Astrocyte (in vitro differentiated cells and primary cell): Measurements from ENCODE around the gene LYSMD2. TPM values are rescaled to one million over a fixed set of nuclear protein-coding genes. Genes with fewer than 3 reads are reported as not detected.

Experiments
- DNase-seq: peaks from one replicate; pipeline ENCODE4 v3.0.0-alpha.2; 2010; ENCODE audit warnings: low read depth
- FAIRE-seq: peaks from 2 replicates; lab custom pipeline; 2011; peaks lifted over from hg19 to GRCh38; lab: Jason Lieb, UNC
- H2AFZ ChIP-seq: 2 replicates; pipeline ENCODE4 v1.6.0; 2012; ENCODE audit warnings: low read depth, low read length, inconsistent platforms
- H3K27ac ChIP-seq: 2 replicates; pipeline ENCODE4 v1.5.1; 2011; ENCODE audit warnings: low read depth, low read length, inconsistent platforms
- H3K27me3 ChIP-seq: 2 replicates; pipeline ENCODE4 v1.6.0; 2011; ENCODE audit warnings: low read length, inconsistent platforms; ENCODE audit not compliant: insufficient read depth
- H3K36me3 ChIP-seq: 2 replicates; pipeline ENCODE4 v1.5.1; 2011; ENCODE audit warnings: low read length, inconsistent platforms; ENCODE audit not compliant: insufficient read depth
- H3K4me1 ChIP-seq: 2 replicates; pipeline ENCODE4 v1.5.1; 2011; ENCODE audit warnings: low read length, inconsistent platforms; ENCODE audit not compliant: insufficient read depth
- H3K4me2 ChIP-seq: 2 replicates; pipeline ENCODE4 v1.6.0; 2012; ENCODE audit warnings: low read length, inconsistent platforms
- H3K4me3 ChIP-seq: 2 replicates; pipeline ENCODE4 v1.5.1; 2011; ENCODE audit warnings: low read depth, mild to moderate bottlenecking, low read length, inconsistent platforms; ENCODE audit not compliant: insufficient read depth
- H3K79me2 ChIP-seq: 2 replicates; pipeline ENCODE4 v1.6.0; 2012; ENCODE audit warnings: mild to moderate bottlenecking, low read length, inconsistent platforms; ENCODE audit not compliant: insufficient read depth
- H3K9ac ChIP-seq: 2 replicates; pipeline ENCODE4 v1.6.0; 2012; ENCODE audit warnings: mild to moderate bottlenecking, low read length, inconsistent platforms
- H3K9me3 ChIP-seq: 2 replicates; pipeline ENCODE4 v1.5.1; 2012; ENCODE audit warnings: low read depth, mild to moderate bottlenecking, low read length, inconsistent platforms; ENCODE audit not compliant: insufficient read depth
- H4K20me1 ChIP-seq: 2 replicates; pipeline ENCODE4 v1.6.0; 2012; ENCODE audit warnings: low read length, inconsistent platforms; ENCODE audit not compliant: insufficient read depth
- H3K27ac Mint-ChIP-seq: one replicate; pipeline ENCODE4 v1.8.0; 2021; ENCODE audit warnings: mild to moderate bottlenecking, mixed read lengths; ENCODE audit not compliant: unreplicated experiment
- H3K27me3 Mint-ChIP-seq: one replicate; pipeline ENCODE4 v1.8.0; 2021; ENCODE audit warnings: low read depth, mixed read lengths; ENCODE audit not compliant: unreplicated experiment
- H3K36me3 Mint-ChIP-seq: one replicate; pipeline ENCODE4 v1.8.0; 2021; ENCODE audit warnings: low read depth, mixed read lengths; ENCODE audit not compliant: unreplicated experiment
- H3K4me1 Mint-ChIP-seq: one replicate; pipeline ENCODE4 v1.8.0; 2021; ENCODE audit warnings: low read depth, mixed read lengths; ENCODE audit not compliant: unreplicated experiment
- H3K4me3 Mint-ChIP-seq: one replicate; pipeline ENCODE4 v1.8.0; 2021; ENCODE audit warnings: mild to moderate bottlenecking, moderate library complexity, mixed read lengths; ENCODE audit not compliant: unreplicated experiment
- H3K9me3 Mint-ChIP-seq: one replicate; pipeline ENCODE4 v1.8.0; 2021; ENCODE audit warnings: mild to moderate bottlenecking, mixed read lengths; ENCODE audit not compliant: unreplicated experiment
- CTCF ChIP-seq: IDR thresholded peaks from 2 replicates; pipeline ENCODE4 v1.5.1; 2011; ENCODE audit warnings: low read depth, mild to moderate bottlenecking, inconsistent platforms, low read length, moderate library complexity; ENCODE audit not compliant: insufficient read depth
- EZH2 ChIP-seq: IDR thresholded peaks from 2 replicates; pipeline ENCODE4 v1.6.1; 2012; ENCODE audit warnings: mild to moderate bottlenecking, low read length, inconsistent platforms; ENCODE audit not compliant: insufficient read depth
- total RNA-seq: library from RNA; stranded (reverse); gene quantifications from 2 replicates; pipeline ENCODE4 v1.2.1, GENCODE V29; 2021

LYSMD2 gene
- total RNA-seq, 1 donor from 2014 or later: 3.4 TPM

- peaks cover 7% of the 10 kb centered on the region for H3K36me3 Mint-ChIP-seq
- no peaks in the 10 kb centered on the region for H3K27me3 ChIP-seq
- no peak overlapping the region for H3K4me2 ChIP-seq
- H3K9me3 ChIP-seq: no peaks in the 10 kb centered on the region
- FAIRE-seq (no peak), DNase-seq (no peak)
- no peaks in the 10 kb centered on the region for H3K4me1 ChIP-seq
- peaks cover 2% of the 10 kb centered on the region for H3K9me3 Mint-ChIP-seq
- no peak overlapping the region for H3K9ac ChIP-seq
- H4K20me1 ChIP-seq: no peaks in the 10 kb centered on the region
- no peaks in the 10 kb centered on the region for H3K27me3 Mint-ChIP-seq
- no peak overlapping the region for H3K4me3 ChIP-seq
- H3K4me3 Mint-ChIP-seq: no peak overlapping the region
- no peak overlapping the region for H2AFZ ChIP-seq
- H3K27ac ChIP-seq: no peak overlapping the region
- no peaks in the 10 kb centered on the region for H3K4me1 Mint-ChIP-seq
- no peaks in the 10 kb centered on the region for H3K36me3 ChIP-seq
- no peak overlapping the region for H3K27ac Mint-ChIP-seq
- TF ChIP-seq CTCF (no peak), EZH2 (no peak)
- H3K79me2 ChIP-seq: no peaks in the 10 kb centered on the region
These were observed 28.9 kb upstream of the LYSMD2 start for GRCh38 chr15:51766341-51766740.

GRCh38 chr15:51765751-51766150, 28.3 kb upstream of the LYSMD2 start:
- no peak for TF ChIP-seq CTCF
- no peak for TF ChIP-seq EZH2
- Histone ChIP-seq H3K4me1 (no peaks in the 10 kb centered on the region), H3K27ac (no peak overlapping the region), H4K20me1 (no peaks in the 10 kb centered on the region), H3K27me3 (no peaks in the 10 kb centered on the region), H2AFZ (no peak overlapping the region), H3K4me3 (no peak overlapping the region), H3K9ac (no peak overlapping the region), H3K79me2 (no peaks in the 10 kb centered on the region), H3K9me3 (no peaks in the 10 kb centered on the region), H3K36me3 (no peaks in the 10 kb centered on the region), H3K4me2 (no peak overlapping the region)
- H3K27me3 Mint-ChIP-seq: no peaks in the 10 kb centered on the region
- H3K4me3 Mint-ChIP-seq: no peak overlapping the region
- H3K27ac Mint-ChIP-seq: no peak overlapping the region
- H3K4me1 Mint-ChIP-seq: no peaks in the 10 kb centered on the region
- H3K36me3 Mint-ChIP-seq: peaks cover 7% of the 10 kb centered on the region
- DNase-seq: no peak
- peaks cover 2% of the 10 kb centered on the region for H3K9me3 Mint-ChIP-seq
- no peak for FAIRE-seq

- Histone ChIP-seq H3K4me1 (peaks cover 12% of the 10 kb centered on the region), H3K36me3 (no peaks in the 10 kb centered on the region), H3K9ac (no peak overlapping the region), H3K79me2 (no peaks in the 10 kb centered on the region), H3K27ac (no peak overlapping the region), H3K4me3 (no peak overlapping the region), H3K27me3 (no peaks in the 10 kb centered on the region), H3K9me3 (no peaks in the 10 kb centered on the region), H3K4me2 (no peak overlapping the region), H4K20me1 (peaks cover 8% of the 10 kb centered on the region), H2AFZ (no peak overlapping the region)
- FAIRE-seq (no peak), DNase-seq (no peak)
- peaks cover 2% of the 10 kb centered on the region for H3K9me3 Mint-ChIP-seq
- no peak overlapping the region for H3K27ac Mint-ChIP-seq
- H3K36me3 Mint-ChIP-seq: no peaks in the 10 kb centered on the region
- H3K4me3 Mint-ChIP-seq: no peak overlapping the region
- TF ChIP-seq EZH2: no peak
- TF ChIP-seq CTCF: no peak
- H3K27me3 Mint-ChIP-seq: peaks cover 3% of the 10 kb centered on the region
- H3K4me1 Mint-ChIP-seq: peaks cover 4% of the 10 kb centered on the region
These were observed 23.4 kb upstream of the LYSMD2 start for GRCh38 chr15:51760805-51761204.
